Ishikawa (cell line): ENCODE results near the gene CD300LD.

Experiments used
- CEBPB ChIP-seq: IDR thresholded peaks from 2 replicates; pipeline ENCODE4 v1.6.1; 2012
- CREB1 ChIP-seq: IDR thresholded peaks from 2 replicates; pipeline ENCODE4 v1.6.1; 2012; ENCODE audit warnings: low read depth
- FOXM1 ChIP-seq: IDR thresholded peaks from 2 replicates; pipeline ENCODE4 v1.6.1; 2012; ENCODE audit warnings: low read depth, borderline replicate concordance
- TCF12 ChIP-seq: IDR thresholded peaks from 2 replicates; pipeline ENCODE4 v1.6.1; 2012; ENCODE audit warnings: low read depth
- YY1 ChIP-seq: IDR thresholded peaks from 2 replicates; pipeline ENCODE4 v1.6.1; 2012; ENCODE audit warnings: low read depth

DNA sequence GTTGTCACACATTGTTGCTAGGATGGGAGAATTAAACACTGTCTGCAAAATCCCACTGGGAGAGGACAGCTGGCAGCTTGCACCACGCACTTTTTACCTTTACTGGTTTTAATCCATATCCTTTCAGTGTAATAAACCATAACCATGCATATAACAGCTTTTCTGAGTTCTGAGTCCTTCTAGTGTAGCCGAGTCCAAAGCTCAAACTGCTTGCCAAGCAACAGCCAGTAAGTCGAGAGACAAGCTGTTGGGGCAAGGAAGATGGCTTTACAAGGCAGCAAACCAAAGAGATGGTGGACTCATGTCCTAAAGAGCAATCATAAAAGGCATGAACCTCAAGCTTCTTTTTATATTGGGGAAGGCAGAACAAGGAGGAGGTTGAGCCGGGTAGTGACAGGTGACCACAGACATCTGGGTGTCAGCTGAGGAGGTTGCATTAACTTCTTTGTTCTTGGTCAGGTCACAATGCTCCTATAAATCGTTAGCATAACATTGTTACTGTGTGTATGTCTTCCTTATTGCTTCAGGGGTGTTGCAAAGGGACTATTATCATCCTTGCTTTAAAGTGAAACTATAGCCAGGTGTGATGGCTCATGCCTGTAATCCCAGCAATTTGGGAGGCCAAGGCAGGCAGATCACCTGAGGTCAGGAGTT lies 17.5 kb downstream of the CD300LD start:
- TF ChIP-seq TCF12, result no peak
- no peak for TF ChIP-seq FOXM1
- no peak for TF ChIP-seq CEBPB
- no peak for TF ChIP-seq CREB1
- no peak for TF ChIP-seq YY1
